ENCODE data around the gene TLL2.

TLL2 gene

GRCh38 chr10:96346295-96346694 is 167.4 kb downstream of the TLL2 start:
- no peak for DNase-seq

GRCh38 chr10:96345222-96345621 is 168.5 kb downstream of the TLL2 start:
- DNase-seq = no peak

- DNase-seq = no peak
These were observed 169.5 kb downstream of the TLL2 start for GRCh38 chr10:96344178-96344577.

- no peak for DNase-seq
These were observed 171.3 kb downstream of the TLL2 start for GRCh38 chr10:96342402-96342801.

GRCh38 chr10:96341219-96342182 is 172.2 kb downstream of the TLL2 start:
- no peak for DNase-seq

- DNase-seq = peak; percentile 25
These were observed 173.5 kb downstream of the TLL2 start for GRCh38 chr10:96339956-96340904.

- no peak for DNase-seq
These were observed 174.3 kb downstream of the TLL2 start for GRCh38 chr10:96339383-96339782.

- no peak for DNase-seq
These were observed 175.3 kb downstream of the TLL2 start for GRCh38 chr10:96338279-96338925.

- no peak for DNase-seq
These were observed 176.6 kb downstream of the TLL2 start for GRCh38 chr10:96337106-96337505.

- DNase-seq = no peak
These were observed 178.9 kb downstream of the TLL2 start for GRCh38 chr10:96334616-96335526.

- no peak for DNase-seq
These were observed 180.6 kb downstream of the TLL2 start for GRCh38 chr10:96333101-96333500.

GRCh38 chr10:96327462-96327861 is 186.3 kb downstream of the TLL2 start:
- no peak for DNase-seq

- DNase-seq = no peak
These were observed 187.9 kb downstream of the TLL2 start for GRCh38 chr10:96325719-96326373.

GRCh38 chr10:96324447-96324846 is 189.3 kb downstream of the TLL2 start:
- DNase-seq = no peak

GRCh38 chr10:96322275-96322674 is 191.5 kb downstream of the TLL2 start:
- DNase-seq = no peak

- DNase-seq = no peak
These were observed 191.9 kb downstream of the TLL2 start for GRCh38 chr10:96321822-96322221.

GRCh38 chr10:96319754-96320474 is 193.8 kb downstream of the TLL2 start:
- DNase-seq = no peak

- DNase-seq = no peak
These were observed 196.5 kb downstream of the TLL2 start for GRCh38 chr10:96317067-96317833.
